Neuron (in vitro differentiated cells): Measurements from ENCODE around the gene OXCT2.
"Not testable (repeated sequence)": the region's sequence is repeated elsewhere in the genome, so short reads cannot be mapped to it uniquely, and the experiment has no call there.

ENCODE experiments used
- H2AFZ ChIP-seq: one replicate; pipeline ENCODE4 v1.6.1; 2013; ENCODE audit warnings: low read depth, mild to moderate bottlenecking, inconsistent platforms, low read length, moderate library complexity
- H3K27me3 ChIP-seq: one replicate; pipeline ENCODE4 v1.6.1; 2013; ENCODE audit warnings: low read length; ENCODE audit not compliant: insufficient read depth
- H3K36me3 ChIP-seq: one replicate; pipeline ENCODE4 v1.6.1; 2013; ENCODE audit warnings: low read length; ENCODE audit not compliant: insufficient read depth
- H3K4me1 ChIP-seq: one replicate; pipeline ENCODE4 v1.6.1; 2013; ENCODE audit warnings: low read length; ENCODE audit not compliant: insufficient read depth
- H3K4me3 ChIP-seq: 2 replicates; pipeline ENCODE4 v1.5.1; 2013; ENCODE audit warnings: mild to moderate bottlenecking, low read length, moderate library complexity
- H3K9me3 ChIP-seq: one replicate; pipeline ENCODE4 v1.6.1; 2013; ENCODE audit warnings: low read length

The OXCT2 gene

DNA sequence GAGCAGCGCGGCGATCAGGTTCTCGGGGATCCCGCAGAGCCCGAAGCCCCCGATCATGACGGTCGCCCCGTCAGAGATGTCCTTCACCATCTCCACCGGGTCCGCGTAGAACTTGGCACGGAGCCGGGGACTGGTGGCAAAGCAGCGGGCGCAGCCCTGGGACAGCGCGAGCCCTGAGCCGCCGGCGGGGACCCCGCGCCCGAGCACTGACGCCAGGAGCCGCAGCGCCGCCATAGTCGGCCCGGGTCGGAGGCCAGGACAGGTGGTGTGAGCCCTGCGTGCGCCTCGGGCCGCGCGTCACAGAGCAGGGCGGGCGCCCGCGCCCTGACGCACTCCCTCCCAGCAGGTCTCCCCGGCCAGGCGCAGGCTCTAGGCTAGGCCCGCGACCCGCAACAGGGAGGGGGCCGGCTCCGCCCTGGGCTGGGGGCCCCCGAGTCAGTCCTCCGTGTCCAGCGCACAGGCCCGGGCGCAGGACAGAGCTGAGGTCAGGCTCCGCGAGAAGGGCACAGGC lies at the start of gene OXCT2:
OXCT2 (minus strand) TSS at position 327 of the 511 bp plus-strand sequence; CDS start at position 234, 93 bp downstream.
- H3K36me3 ChIP-seq, H3K27me3 ChIP-seq, H3K4me1 ChIP-seq, H2AFZ ChIP-seq, H3K4me3 ChIP-seq, H3K9me3 ChIP-seq: not testable (repeated sequence)

DNA sequence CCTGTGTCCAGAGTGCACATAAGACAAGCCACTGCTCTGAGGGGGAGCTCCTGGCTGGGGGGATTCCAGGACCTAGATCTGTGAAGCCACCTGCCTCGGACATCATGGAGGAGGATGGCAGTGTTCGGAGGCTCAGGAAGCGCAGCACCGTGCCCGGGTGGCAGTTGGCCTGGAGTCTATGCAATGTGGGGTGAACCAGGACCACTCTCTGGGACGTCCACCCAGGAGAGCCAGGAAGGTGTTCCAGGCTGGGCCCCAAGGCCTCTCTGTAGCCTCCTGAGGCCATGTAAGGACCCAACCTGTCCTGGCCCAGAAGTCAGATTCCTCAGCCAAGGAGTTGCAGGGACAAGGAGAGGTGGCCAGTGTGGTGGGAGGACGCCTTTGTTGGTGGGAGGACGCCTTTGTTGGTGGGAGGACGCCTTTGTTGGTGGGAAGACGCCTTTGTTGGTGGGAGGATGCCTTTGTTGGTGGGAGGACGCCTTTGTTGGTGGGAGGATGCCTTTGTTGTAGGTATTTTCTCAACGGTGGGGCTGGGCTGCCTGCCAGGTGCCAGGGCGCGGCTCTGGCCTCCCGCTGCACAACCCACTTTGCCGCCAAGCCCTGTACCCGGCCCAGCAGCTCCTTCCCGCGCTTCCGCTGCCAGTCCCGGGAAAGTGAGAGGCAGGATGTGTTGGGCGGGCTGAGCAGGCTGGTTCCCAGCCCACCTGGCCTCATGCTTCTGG lies 48.1 kb upstream of the OXCT2 start:
- Histone ChIP-seq H3K36me3 (no peaks in the 10 kb centered on the region), H3K9me3 (no peaks in the 10 kb centered on the region), H3K4me1 (peaks cover 5% of the 10 kb centered on the region), H2AFZ (no peak overlapping the region), H3K4me3 (no peak overlapping the region), H3K27me3 (no peaks in the 10 kb centered on the region)

DNA sequence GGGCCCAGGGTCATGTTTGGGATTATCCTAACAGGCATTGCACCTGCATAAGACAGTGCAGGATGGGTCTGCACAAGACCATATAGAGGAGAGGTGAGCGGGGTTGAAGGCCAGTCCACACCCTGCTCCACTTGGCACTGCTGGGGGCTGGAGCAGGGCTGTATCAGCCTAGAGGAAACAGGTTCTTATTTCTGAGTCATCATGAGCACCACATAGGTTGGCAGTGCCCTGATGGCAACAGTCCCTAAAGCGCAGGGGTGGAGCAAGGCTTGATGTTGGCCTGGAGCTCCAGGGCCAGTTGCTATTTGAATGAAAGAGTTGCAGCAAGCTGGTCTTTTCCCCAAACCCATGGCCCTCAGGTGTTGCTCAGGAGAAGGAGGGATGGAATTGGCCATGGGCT lies 47.3 kb upstream of the OXCT2 start:
- H3K27me3 ChIP-seq: no peaks in the 10 kb centered on the region

DNA sequence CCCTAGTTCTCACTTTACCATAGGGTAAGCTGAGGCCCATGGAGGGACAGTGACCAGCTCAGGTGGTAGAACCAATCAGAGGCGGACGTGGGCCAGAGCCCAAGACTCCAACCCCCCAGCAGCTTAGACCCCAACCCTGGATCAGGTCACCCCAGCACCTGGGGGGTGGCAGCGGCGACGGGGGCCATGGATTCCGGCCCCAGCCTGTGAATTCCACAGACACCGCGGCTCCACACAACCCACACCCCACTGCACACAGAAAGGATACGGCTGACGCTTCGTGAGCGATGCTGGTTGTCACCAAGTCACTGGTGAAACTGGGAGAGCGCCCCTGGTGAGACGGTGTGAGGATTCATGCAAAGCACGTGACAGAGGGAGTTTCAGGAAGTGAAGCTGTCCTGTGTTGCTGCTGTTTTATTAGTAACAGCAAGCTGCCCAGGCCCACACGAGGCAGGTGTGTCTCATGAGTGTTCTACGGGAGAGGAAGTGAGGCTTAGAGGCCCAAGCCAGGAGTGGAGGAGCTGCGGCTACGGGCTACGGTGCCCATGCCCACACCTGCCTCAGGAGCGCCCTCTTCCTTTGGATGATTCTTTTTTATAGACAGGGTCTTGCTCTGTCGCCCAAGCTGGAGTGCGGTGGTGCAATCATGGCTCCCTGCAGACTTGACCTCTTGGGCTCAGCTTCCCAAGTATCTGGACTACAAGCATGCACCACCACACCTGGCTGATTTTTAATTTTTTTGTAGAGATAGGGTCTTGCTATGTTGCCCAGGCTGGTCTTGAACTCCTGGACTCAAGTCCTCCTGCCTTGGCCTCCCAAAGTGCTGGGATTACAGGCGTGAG lies 46.2 kb upstream of the OXCT2 start:
- H3K4me3 ChIP-seq, H3K36me3 ChIP-seq, H3K27me3 ChIP-seq, H3K4me1 ChIP-seq, H2AFZ ChIP-seq, H3K9me3 ChIP-seq: not testable (repeated sequence)

More for the DNA sequence above, 47.3 kb upstream of the OXCT2 start:
- H3K4me3 ChIP-seq: no peak overlapping the region
- H3K4me1 ChIP-seq: peaks cover 5% of the 10 kb centered on the region
- H2AFZ ChIP-seq: no peak overlapping the region
- no peaks in the 10 kb centered on the region for H3K9me3 ChIP-seq
- H3K36me3 ChIP-seq: no peaks in the 10 kb centered on the region

DNA sequence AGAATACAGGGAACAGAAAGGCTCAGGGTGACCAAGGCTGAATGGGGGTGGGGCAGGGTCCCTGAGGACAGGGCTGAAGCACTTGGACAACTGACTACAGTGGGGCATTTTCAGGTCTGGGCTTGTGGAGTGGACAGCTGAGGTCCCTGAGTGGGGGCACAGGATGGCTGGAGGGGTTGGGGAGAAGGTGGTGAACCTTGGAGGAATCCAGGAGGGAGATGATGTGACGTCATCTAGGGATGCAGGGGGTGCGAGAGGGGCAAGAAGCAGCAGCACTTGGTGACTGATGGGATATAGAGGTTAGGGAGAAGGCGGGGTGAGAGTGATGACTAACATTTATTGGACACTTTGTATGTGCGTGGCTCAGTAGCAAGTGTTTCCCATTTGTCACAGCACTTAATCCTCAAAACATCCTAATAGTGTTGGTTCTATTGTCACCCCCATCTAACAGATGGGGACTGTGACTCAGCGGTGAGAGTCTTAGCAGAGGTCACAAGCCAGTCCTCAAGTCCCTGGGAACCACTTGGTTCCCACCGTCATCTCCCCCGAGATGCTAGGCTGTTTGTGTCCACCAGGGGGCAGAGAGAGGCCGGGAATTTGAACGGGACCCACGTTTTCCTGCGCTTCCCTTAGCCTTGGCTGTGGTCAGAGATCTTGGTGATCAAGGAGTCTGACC lies 45.4 kb upstream of the OXCT2 start:
- H3K36me3 ChIP-seq: no peaks in the 10 kb centered on the region
- no peaks in the 10 kb centered on the region for H3K9me3 ChIP-seq
- H3K27me3 ChIP-seq: no peaks in the 10 kb centered on the region
- H3K4me1 ChIP-seq: peaks cover 5% of the 10 kb centered on the region
- H2AFZ ChIP-seq: no peak overlapping the region
- H3K4me3 ChIP-seq: no peak overlapping the region

DNA sequence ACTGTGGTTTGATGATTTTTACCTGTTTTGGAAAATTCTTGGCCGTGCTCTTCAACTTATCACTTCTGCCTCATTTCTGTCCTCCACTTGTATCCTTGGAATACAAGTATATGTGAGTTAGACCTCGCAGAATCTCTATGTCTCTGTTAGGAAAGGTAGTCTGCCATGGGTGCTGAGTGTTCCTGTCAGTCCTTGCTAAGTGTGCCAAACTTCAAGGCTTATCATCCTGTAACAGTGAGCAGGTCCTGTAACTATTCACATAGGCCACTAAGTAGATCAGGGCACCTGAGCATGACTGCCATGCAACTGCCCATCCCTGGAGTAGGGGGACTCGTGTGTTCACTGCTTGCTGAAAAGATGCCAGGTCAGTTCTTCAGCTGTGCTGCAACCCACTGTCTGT lies 41.8 kb upstream of the OXCT2 start:
- no peak overlapping the region for H2AFZ ChIP-seq

DNA sequence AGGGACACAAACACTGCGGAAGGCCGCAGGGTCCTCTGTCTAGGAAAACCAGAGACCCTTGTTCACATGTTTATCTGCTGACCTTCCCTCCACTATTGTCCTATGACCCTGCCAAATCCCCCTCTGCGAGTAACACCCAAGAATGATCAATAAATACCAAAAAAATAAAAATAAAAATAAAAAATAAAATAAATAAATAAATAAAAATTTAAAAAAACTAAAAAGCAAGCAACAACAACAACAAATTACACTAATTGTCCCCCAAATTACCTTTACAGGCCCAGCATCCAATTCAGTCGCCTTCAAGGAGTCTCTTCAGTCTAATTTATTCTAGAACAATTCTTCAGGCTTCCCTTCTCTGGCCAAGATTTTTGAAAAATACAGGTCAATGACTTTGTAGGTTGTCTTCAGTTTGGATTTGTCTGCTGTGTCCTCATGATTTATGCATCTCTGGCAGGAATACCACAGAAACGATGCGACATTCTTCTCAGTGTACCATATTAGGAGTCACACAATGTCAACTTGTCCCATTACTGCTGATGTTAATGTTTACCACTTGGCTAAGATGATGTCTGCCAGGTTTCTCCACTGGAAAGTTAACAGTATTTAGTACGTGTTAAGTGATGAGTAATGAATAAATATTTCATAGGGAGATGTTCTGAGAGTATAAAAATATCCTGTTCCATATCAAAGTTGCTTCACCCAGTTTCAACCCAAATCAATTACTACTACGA lies 37.8 kb upstream of the OXCT2 start:
- H2AFZ ChIP-seq: no peak overlapping the region
- no peak overlapping the region for H3K4me3 ChIP-seq
- no peaks in the 10 kb centered on the region for H3K27me3 ChIP-seq
- no peaks in the 10 kb centered on the region for H3K36me3 ChIP-seq
- no peaks in the 10 kb centered on the region for H3K4me1 ChIP-seq
- no peaks in the 10 kb centered on the region for H3K9me3 ChIP-seq

More for the DNA sequence above, 41.8 kb upstream of the OXCT2 start:
- Histone ChIP-seq H3K36me3 (no peaks in the 10 kb centered on the region), H3K4me1 (peaks cover 5% of the 10 kb centered on the region), H3K9me3 (no peaks in the 10 kb centered on the region), H3K27me3 (no peaks in the 10 kb centered on the region), H3K4me3 (no peak overlapping the region)

DNA sequence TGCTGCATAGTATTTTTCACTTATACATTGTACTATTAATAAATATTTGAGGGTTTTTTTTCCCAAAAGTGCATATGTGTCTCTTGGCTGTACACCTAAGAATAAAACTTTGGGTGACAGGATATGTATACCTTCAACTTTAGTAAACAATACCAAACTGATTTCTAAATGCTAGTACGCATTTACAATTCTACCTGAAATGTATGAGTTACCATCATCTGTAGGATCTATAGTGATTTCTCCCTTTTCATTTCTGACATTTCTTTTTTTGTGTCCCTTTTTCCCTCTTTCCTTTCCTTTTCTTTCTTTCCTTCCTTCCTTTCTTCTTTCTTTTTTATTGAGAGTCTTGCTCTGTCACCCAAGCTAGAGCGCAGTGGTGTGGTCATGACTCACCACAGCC lies 34.2 kb upstream of the OXCT2 start:
- Histone ChIP-seq H3K36me3 (no peaks in the 10 kb centered on the region), H2AFZ (no peak overlapping the region), H3K4me3 (no peak overlapping the region), H3K27me3 (no peaks in the 10 kb centered on the region), H3K9me3 (no peaks in the 10 kb centered on the region), H3K4me1 (no peaks in the 10 kb centered on the region)

DNA sequence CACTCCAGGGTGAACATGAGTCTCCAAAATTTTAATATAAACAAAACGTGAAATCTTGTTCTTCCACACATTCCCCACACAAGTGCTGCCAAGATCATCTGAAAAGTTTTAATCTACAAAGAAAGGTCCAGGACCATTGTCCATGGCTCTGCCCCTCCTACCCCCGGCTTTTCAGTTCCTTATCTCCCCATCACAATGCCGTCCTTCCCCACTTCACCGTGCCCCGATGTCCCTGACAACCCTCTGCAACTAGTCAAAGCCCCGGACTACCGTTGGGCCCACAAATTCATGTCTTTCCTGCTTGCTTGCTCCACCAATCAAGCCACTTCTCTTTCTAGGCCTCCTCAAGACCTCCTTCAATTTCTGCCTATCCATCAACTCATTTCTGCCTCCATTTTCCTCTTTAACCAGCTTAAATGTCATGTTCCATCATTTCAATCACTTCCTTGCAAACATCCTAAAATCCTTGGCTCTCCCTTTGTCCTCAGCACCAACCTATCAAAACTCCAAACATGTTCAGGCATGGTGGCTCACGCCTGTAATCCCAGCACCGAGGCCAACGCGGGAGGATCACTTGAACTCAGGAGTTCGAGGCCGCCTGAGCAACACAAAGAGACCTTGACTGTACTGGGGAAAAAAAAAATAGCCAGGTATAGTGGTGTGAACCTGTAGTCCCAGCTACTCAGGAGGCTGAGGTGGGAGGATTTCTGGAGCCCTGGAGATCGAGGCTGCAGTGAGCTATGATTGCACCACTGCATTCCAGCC lies 31.5 kb upstream of the OXCT2 start:
- Histone ChIP-seq H2AFZ (no peak overlapping the region), H3K4me3 (no peak overlapping the region), H3K9me3 (no peaks in the 10 kb centered on the region), H3K4me1 (no peaks in the 10 kb centered on the region), H3K36me3 (no peaks in the 10 kb centered on the region), H3K27me3 (no peaks in the 10 kb centered on the region)

DNA sequence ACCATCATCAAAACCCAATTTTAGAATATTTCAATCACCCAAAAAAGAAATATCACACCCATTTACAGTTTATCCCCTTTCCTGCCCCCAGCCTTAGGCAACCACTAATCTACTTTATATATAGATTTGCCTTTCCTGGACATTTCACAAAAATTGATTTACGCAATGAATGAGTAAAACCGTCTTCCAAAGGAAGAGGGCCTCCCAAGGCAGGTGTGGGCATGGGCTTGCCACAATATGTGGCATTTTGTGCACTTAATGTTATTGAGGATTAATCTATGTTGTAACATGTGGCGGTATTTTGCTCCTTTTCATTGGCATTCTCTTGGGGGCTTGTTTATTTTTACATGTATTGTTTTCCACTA lies 29.3 kb upstream of the OXCT2 start:
- H3K4me1 ChIP-seq: no peaks in the 10 kb centered on the region
- H3K9me3 ChIP-seq: no peaks in the 10 kb centered on the region
- H3K4me3 ChIP-seq: no peak overlapping the region
- no peak overlapping the region for H2AFZ ChIP-seq
- no peaks in the 10 kb centered on the region for H3K36me3 ChIP-seq
- no peaks in the 10 kb centered on the region for H3K27me3 ChIP-seq

DNA sequence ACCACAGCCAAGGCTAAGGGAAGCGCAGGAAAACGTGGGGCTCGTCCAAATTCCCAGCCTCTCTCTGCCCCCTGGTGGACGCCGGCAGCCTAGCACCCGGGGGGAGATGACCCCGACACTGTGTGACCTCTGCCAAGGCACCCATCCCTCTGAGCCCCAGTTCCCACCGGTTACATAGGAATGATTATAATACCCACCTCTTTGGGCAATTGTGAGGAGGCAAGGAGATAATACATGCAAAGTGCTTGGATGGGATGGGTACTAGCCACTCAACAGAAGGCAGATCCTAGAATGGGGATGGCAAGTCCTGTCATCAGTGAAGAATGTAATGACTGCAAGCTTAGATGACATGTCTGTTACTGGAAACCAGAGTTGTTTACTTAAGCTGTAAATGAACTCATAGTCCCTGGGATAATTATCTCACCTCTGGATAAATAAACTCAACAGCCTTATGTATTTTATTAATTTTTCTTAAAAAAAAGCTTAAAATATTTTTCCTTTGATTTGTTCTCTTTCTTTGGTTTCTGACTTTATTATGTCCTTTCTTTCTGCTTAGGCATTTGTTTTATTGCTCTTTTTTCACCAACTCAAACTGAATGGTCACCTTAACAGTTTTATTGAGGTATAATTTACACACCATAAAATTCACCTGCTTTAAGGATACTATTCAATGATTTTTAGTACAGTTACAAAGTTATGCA lies 28.8 kb upstream of the OXCT2 start:
- H3K4me3 ChIP-seq: no peak overlapping the region
- no peaks in the 10 kb centered on the region for H3K4me1 ChIP-seq
- H3K36me3 ChIP-seq: no peaks in the 10 kb centered on the region

More for the DNA sequence above, 28.8 kb upstream of the OXCT2 start:
- no peaks in the 10 kb centered on the region for H3K9me3 ChIP-seq
- H2AFZ ChIP-seq: no peak overlapping the region
- H3K27me3 ChIP-seq: no peaks in the 10 kb centered on the region
